NB4 (cell line): ENCODE results near the gene CORO1C.

Experiments
- DNase-seq: peaks from one replicate; pipeline ENCODE4 v3.0.0; 2010; ENCODE audit warnings: low read depth
- H3K4me3 ChIP-seq: one replicate; pipeline ENCODE4 v1.5.1; 2011; ENCODE audit warnings: mild to moderate bottlenecking, low read depth, low read length, moderate library complexity
- MYC ChIP-seq: IDR thresholded peaks from 2 replicates; pipeline ENCODE4 v1.6.1; 2011; ENCODE audit warnings: low read depth, low read length
- POLR2A ChIP-seq: IDR thresholded peaks from 2 replicates; pipeline ENCODE4 v1.6.1; 2011; ENCODE audit warnings: mild to moderate bottlenecking; ENCODE audit not compliant: insufficient read length; ENCODE audit errors: extremely low read depth
- TF ChIP-seq, protein P1 (sequence below): IDR thresholded peaks from 2 replicates; pipeline ENCODE4 v1.6.1; 2011; ENCODE audit warnings: low read depth, low read length
- TF ChIP-seq, protein P2 (sequence below): IDR thresholded peaks from one replicate; pipeline ENCODE4 v1.5.1; 2012; ENCODE audit warnings: low read depth, low read length

Gene CORO1C

GRCh38 chr12:108618079-108618952 lies 113.0 kb downstream of the CORO1C start:
- DNase-seq: peak; percentile 91
- TF ChIP-seq, protein P1, sequence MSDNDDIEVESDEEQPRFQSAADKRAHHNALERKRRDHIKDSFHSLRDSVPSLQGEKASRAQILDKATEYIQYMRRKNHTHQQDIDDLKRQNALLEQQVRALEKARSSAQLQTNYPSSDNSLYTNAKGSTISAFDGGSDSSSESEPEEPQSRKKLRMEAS: peak; percentile 47
- TF ChIP-seq, protein P2, sequence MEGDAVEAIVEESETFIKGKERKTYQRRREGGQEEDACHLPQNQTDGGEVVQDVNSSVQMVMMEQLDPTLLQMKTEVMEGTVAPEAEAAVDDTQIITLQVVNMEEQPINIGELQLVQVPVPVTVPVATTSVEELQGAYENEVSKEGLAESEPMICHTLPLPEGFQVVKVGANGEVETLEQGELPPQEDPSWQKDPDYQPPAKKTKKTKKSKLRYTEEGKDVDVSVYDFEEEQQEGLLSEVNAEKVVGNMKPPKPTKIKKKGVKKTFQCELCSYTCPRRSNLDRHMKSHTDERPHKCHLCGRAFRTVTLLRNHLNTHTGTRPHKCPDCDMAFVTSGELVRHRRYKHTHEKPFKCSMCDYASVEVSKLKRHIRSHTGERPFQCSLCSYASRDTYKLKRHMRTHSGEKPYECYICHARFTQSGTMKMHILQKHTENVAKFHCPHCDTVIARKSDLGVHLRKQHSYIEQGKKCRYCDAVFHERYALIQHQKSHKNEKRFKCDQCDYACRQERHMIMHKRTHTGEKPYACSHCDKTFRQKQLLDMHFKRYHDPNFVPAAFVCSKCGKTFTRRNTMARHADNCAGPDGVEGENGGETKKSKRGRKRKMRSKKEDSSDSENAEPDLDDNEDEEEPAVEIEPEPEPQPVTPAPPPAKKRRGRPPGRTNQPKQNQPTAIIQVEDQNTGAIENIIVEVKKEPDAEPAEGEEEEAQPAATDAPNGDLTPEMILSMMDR: peak; percentile 99
- TF ChIP-seq MYC (no peak), POLR2A (no peak)
- H3K4me3 ChIP-seq: no peak overlapping the region

DNA sequence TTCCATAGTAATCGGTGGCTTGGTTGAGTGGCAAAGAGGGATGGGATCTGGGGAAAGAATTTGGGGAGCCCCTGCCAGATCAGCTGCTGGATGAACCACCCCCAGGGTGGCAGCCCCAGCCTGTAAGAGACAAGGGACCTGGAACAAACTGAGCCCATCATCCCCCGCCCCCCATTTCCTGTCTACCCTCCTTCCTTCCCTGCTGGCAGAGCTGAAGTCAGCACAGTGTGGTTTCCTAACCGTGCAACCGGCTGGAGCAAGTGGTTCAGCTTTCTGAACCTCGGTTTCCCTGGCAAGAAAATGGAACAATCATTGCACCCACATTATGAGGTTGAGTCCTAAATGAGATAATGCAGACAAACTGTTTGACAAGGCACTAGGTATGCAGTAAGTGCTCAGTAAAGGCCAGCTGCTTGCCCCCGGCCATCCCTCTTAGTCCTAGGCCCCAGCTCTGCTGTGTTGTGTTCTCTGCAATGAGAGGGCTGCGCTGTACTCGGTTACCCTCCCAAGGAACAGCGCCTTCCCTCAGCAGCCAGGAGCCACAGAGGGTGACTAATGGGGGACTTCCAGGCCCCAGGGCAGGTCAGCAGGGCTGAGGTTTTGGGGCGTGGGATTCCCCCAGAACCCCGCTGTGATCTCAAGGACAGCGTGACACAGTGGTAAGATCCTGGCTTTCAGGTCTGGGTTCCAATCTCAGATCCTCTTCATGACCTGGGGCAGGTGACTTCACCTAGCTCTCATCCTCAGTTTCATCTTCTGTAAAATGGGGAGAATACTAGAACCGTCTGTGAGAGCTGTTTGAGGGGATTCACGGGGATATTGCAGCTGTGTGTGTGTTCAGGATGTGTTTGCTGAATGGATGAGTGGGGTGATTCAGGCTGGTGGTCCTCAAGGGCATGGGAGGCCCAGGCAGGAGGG lies 114.1 kb downstream of the CORO1C start:
- no peak overlapping the region for H3K4me3 ChIP-seq
- TF ChIP-seq, protein P2: no peak
- TF ChIP-seq MYC: 0 out of 2 replicates have a peak, but pooled peaks have one; percentile 24
- TF ChIP-seq, protein P1: 0 out of 2 replicates have a peak, but pooled peaks have one; percentile 6
- no peak for TF ChIP-seq POLR2A
- peak; percentile 89 for DNase-seq

GRCh38 chr12:108616359-108616758 lies 115.0 kb downstream of the CORO1C start:
- no peak for DNase-seq
- TF ChIP-seq POLR2A (no peak), MYC (no peak)
- TF ChIP-seq, protein P1: no peak
- TF ChIP-seq, protein P2: no peak

DNA sequence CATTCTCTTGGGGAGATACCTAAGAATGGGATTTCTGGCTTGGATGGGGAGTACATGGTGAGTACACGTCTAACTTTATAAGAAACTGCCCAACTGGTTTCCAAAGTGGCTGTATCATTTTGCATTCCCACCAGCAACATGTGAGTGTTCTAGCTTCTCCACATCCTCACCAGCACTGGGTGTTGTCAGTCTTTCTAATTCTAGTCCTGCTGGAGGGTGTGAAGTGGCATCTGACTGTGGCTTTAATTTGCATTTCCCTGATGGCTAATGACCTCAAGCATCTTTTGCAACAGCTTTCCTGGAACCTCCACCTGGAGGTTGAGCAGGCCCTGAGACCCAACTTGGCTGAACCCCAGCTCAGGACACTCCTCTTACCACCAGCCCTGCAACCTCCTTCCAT lies 115.4 kb downstream of the CORO1C start:
- no peak for DNase-seq
- H3K4me3 ChIP-seq: no peak overlapping the region
- TF ChIP-seq, protein P1: no peak
- no peak for TF ChIP-seq POLR2A
- TF ChIP-seq MYC: no peak
- TF ChIP-seq, protein P2: no peak

More at GRCh38 chr12:108616359-108616758, 115.0 kb downstream of the CORO1C start:
- no peak overlapping the region for H3K4me3 ChIP-seq

GRCh38 chr12:108614639-108615038 lies 116.7 kb downstream of the CORO1C start:
- no peak for TF ChIP-seq MYC
- TF ChIP-seq POLR2A: no peak
- TF ChIP-seq, protein P2: no peak
- TF ChIP-seq, protein P1: no peak
- DNase-seq: no peak
- no peak overlapping the region for H3K4me3 ChIP-seq
